Loucy (cell line): ENCODE measurements around the gene PHPT1.

Experiments
- EZH2phosphoT487 ChIP-seq: fragments of 200-600 bp; IDR thresholded peaks from 2 replicates; pipeline ENCODE4 v1.6.1; 2018; ENCODE audit warnings: antibody characterized with exemption, mild to moderate bottlenecking, moderate library complexity, borderline replicate concordance
- TF ChIP-seq, protein P1 (sequence below): fragments of 200-600 bp; sonication (generic); conservative IDR thresholded peaks from 2 replicates; pipeline ENCODE4 v1.5.1; 2014; ENCODE audit warnings: mild to moderate bottlenecking, antibody characterized with exemption, low read length

DNA sequence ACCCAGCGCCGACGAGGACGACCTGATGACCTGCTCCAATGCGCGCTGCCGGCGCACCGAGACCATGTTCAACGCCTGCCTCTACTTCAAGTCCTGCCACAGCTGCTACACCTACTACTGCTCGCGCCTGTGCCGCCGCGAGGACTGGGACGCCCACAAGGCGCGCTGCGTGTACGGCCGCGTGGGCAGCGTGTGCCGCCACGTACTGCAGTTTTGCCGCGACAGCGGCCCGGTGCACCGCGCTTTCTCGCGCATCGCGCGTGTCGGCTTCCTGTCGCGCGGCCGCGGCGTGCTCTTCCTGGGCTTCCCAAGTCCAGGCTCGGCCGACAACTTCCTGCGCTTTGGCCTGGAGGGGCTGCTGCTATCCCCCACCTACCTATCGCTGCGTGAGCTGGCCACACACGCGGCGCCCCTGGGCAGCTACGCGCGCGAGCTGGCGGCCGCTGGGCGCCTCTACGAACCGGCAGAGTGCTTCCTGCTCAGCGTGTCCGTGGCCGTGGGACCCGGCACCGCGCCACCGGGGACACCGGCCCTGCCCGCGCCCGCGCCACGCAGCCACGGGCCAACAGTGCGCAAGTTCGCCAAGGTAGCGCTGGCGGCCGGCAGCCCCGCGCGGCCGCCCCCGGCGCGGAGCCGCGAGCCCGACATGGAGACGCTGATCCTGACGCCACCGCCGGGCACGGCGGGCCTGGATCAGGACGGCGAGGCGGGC lies 2.7 kb upstream of the PHPT1 start:
- TF ChIP-seq, protein P1, sequence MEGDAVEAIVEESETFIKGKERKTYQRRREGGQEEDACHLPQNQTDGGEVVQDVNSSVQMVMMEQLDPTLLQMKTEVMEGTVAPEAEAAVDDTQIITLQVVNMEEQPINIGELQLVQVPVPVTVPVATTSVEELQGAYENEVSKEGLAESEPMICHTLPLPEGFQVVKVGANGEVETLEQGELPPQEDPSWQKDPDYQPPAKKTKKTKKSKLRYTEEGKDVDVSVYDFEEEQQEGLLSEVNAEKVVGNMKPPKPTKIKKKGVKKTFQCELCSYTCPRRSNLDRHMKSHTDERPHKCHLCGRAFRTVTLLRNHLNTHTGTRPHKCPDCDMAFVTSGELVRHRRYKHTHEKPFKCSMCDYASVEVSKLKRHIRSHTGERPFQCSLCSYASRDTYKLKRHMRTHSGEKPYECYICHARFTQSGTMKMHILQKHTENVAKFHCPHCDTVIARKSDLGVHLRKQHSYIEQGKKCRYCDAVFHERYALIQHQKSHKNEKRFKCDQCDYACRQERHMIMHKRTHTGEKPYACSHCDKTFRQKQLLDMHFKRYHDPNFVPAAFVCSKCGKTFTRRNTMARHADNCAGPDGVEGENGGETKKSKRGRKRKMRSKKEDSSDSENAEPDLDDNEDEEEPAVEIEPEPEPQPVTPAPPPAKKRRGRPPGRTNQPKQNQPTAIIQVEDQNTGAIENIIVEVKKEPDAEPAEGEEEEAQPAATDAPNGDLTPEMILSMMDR, result no peak
- TF ChIP-seq EZH2phosphoT487, result no peak
